Liver (tissue), 3 donors: ENCODE measurements around the gene ACOT9.

ENCODE experiments used
- FOXA1 ChIP-seq: IDR thresholded peaks from 2 replicates; pipeline ENCODE4 v1.6.1; 2016; ENCODE audit warnings: antibody characterized with exemption
- GABPA ChIP-seq, 2 donors: IDR thresholded peaks in 1 of 2; conservative IDR thresholded peaks in 1 of 2; 2 replicates each; pipeline ENCODE4 v1.6.1; 2016; ENCODE audit warnings: antibody characterized with exemption in 2 of 2, mild to moderate bottlenecking in 1 of 2, moderate library complexity in 1 of 2
- RAD21 ChIP-seq, 2 donors: IDR thresholded peaks; 2 replicates each; pipeline ENCODE4 v1.6.1; 2016; ENCODE audit warnings: antibody characterized with exemption in 2 of 2, mild to moderate bottlenecking in 2 of 2
- TF ChIP-seq, protein P1 (sequence below): fragments of 150-350 bp; IDR thresholded peaks from 2 replicates; pipeline ENCODE4 v1.5.1; 2017; ENCODE audit warnings: improper control_type of control experiment, low read depth, low read length; ENCODE audit not compliant: missing input control
- TF ChIP-seq, protein P2 (sequence below): IDR thresholded peaks from 2 replicates; pipeline ENCODE4 v1.6.1; 2016; ENCODE audit warnings: antibody characterized with exemption
- TF ChIP-seq, protein P3 (sequence below): IDR thresholded peaks from 2 replicates; pipeline ENCODE4 v1.6.1; 2016; ENCODE audit warnings: antibody characterized with exemption
- donor health status: healthy.
- donor health status: healthy.

DNA sequence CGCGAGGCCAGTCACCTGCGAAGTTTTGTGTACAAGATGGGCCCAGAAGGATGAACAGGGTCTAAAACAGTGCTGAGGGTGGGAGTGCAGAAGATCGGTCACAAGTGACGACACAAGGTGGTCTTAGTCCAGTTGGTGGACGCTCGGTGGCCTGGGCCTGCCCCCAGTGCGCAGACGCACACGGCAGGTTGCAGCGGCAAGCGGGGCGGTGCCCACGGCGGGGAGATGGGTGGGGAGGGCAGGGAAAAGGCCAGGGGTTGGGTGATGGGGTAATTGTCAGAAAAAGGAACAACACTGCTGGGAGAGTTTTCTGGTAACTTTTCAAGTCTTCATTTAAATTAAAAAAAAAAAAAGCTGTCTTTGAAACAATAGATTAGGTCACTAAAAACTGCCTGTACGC lies 76.8 kb downstream of the ACOT9 start:
- TF ChIP-seq, protein P1, sequence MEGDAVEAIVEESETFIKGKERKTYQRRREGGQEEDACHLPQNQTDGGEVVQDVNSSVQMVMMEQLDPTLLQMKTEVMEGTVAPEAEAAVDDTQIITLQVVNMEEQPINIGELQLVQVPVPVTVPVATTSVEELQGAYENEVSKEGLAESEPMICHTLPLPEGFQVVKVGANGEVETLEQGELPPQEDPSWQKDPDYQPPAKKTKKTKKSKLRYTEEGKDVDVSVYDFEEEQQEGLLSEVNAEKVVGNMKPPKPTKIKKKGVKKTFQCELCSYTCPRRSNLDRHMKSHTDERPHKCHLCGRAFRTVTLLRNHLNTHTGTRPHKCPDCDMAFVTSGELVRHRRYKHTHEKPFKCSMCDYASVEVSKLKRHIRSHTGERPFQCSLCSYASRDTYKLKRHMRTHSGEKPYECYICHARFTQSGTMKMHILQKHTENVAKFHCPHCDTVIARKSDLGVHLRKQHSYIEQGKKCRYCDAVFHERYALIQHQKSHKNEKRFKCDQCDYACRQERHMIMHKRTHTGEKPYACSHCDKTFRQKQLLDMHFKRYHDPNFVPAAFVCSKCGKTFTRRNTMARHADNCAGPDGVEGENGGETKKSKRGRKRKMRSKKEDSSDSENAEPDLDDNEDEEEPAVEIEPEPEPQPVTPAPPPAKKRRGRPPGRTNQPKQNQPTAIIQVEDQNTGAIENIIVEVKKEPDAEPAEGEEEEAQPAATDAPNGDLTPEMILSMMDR: no peak
- TF ChIP-seq, protein P2, sequence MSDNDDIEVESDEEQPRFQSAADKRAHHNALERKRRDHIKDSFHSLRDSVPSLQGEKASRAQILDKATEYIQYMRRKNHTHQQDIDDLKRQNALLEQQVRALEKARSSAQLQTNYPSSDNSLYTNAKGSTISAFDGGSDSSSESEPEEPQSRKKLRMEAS: no peak
- TF ChIP-seq FOXA1: no peak
- TF ChIP-seq RAD21 (IDR thresholded peaks at IDR 0.05): no peak
- TF ChIP-seq, protein P3, sequence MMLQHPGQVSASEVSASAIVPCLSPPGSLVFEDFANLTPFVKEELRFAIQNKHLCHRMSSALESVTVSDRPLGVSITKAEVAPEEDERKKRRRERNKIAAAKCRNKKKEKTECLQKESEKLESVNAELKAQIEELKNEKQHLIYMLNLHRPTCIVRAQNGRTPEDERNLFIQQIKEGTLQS: no peak
- no peak for TF ChIP-seq GABPA (IDR thresholded peaks at IDR 0.05 in 1 of 2, conservative IDR thresholded peaks at IDR 0.05 in 1 of 2)
